Panc1 (cell line): ENCODE measurements around the gene PGAM2.

Experiments used
- CTCF ChIP-seq: fragments of 450-650 bp; IDR thresholded peaks from 2 replicates; pipeline ENCODE4 v1.5.1; 2017; ENCODE audit warnings: mild to moderate bottlenecking
- REST ChIP-seq, 2 experiments: IDR thresholded peaks; 2 replicates each; pipeline ENCODE4 v1.6.1; 2011 to 2012; ENCODE audit warnings: low read depth in 2 of 2, control low read depth in 1 of 2, low read length in 1 of 2, mild to moderate bottlenecking in 1 of 2, moderate library complexity in 1 of 2; ENCODE audit not compliant: insufficient read depth in 1 of 2

GRCh38 chr7:44081266-44081748 is 15.9 kb upstream of the PGAM2 start:
- TF ChIP-seq CTCF: no peak
- no peak for TF ChIP-seq REST (IDR thresholded peaks at IDR 0.05; ENCODE audit: insufficient read depth in 1 of 2, low read depth in 2 of 2, low read length in 1 of 2)
